CD4-positive, alpha-beta memory T cell (primary cell): ENCODE results near the gene CYRIA. TPM values are rescaled to one million over a fixed set of nuclear protein-coding genes. Genes with fewer than 3 reads are reported as not detected.

ENCODE experiments used
- CTCF ChIA-PET: fragments of 350-600 bp; sonication (Branson Sonifier 250); formaldehyde crosslinking; loops from one replicate; lab custom pipeline; 2021; ENCODE audit warnings: inconsistent platforms; ENCODE audit not compliant: partially characterized antibody; lab: Charles Lee
- POLR2A ChIA-PET: fragments of 350-600 bp; sonication (Branson Sonifier 250); formaldehyde crosslinking; loops from one replicate; lab custom pipeline; 2021; ENCODE audit not compliant: partially characterized antibody; lab: Charles Lee
- DNase-seq, 5 donors: peaks; one replicate each; pipeline versions ENCODE4 v3.0.0 to v3.0.0-alpha.2; 2020 to 2022; ENCODE audit warnings: mixed read lengths in 1 of 5
- H3K27ac ChIP-seq: one replicate; pipeline ENCODE4 v1.7.0; 2013; ENCODE audit warnings: low read depth, low read length
- H3K27me3 ChIP-seq: 2 replicates; pipeline ENCODE4 v1.7.0; 2013; ENCODE audit warnings: mild to moderate bottlenecking, low read length, moderate library complexity; ENCODE audit not compliant: insufficient read depth
- H3K36me3 ChIP-seq: 2 replicates; pipeline ENCODE4 v1.7.0; 2013; ENCODE audit warnings: mild to moderate bottlenecking, low read length, moderate library complexity; ENCODE audit not compliant: insufficient read depth
- H3K4me1 ChIP-seq: 2 replicates; pipeline ENCODE4 v1.7.0; 2013; ENCODE audit warnings: mild to moderate bottlenecking, low read length, moderate library complexity; ENCODE audit not compliant: insufficient read depth
- H3K4me3 ChIP-seq, 2 donors: one replicate each; pipeline ENCODE4 v1.7.0; 2013; ENCODE audit warnings: low read length in 2 of 2, mild to moderate bottlenecking in 1 of 2
- H3K9me3 ChIP-seq, 2 donors: one replicate each; pipeline ENCODE4 v1.7.0; 2013; ENCODE audit warnings: low read length in 2 of 2, control low read depth in 1 of 2; ENCODE audit not compliant: control insufficient read depth in 1 of 2
- H3K27ac Mint-ChIP-seq, 7 donors: one replicate each; pipeline ENCODE4 v1.8.0; 2020 to 2021; ENCODE audit warnings: mixed read lengths in 7 of 7, mild to moderate bottlenecking in 6 of 7, inconsistent platforms in 3 of 7, moderate library complexity in 3 of 7
- H3K27me3 Mint-ChIP-seq, 2 donors: one replicate each; pipeline ENCODE4 v1.8.0; 2020 to 2021; ENCODE audit warnings: mixed read lengths in 2 of 2
- H3K36me3 Mint-ChIP-seq, 2 donors: one replicate each; pipeline ENCODE4 v1.8.0; 2020 to 2021; ENCODE audit warnings: mixed read lengths in 2 of 2, inconsistent platforms in 1 of 2, mild to moderate bottlenecking in 1 of 2
- H3K4me1 Mint-ChIP-seq, 4 donors: one replicate each; pipeline ENCODE4 v1.8.0; 2020 to 2021; ENCODE audit warnings: mixed read lengths in 4 of 4, mild to moderate bottlenecking in 1 of 4
- H3K4me3 Mint-ChIP-seq, 8 donors: one replicate each; pipeline ENCODE4 v1.8.0; 2020 to 2021; ENCODE audit warnings: mixed read lengths in 8 of 8, mild to moderate bottlenecking in 7 of 8, moderate library complexity in 6 of 8, inconsistent platforms in 3 of 8
- H3K9me3 Mint-ChIP-seq, 8 donors: one replicate each; pipeline ENCODE4 v1.8.0; 2020 to 2021; ENCODE audit warnings: mixed read lengths in 8 of 8, mild to moderate bottlenecking in 5 of 8, inconsistent platforms in 3 of 8, moderate library complexity in 1 of 8
- intact Hi-C: fragments of 100-400 bp; cut with micrococcal nuclease; formaldehyde crosslinking; loops from one replicate; pipeline ENCODE4 v1.15.1; 2023
- polyA plus RNA-seq, 2 donors: library from polyadenylated mRNA; unstranded; fragments of 300-500 nt; fragmentation: Illumina TruSeq; gene quantifications; one replicate each; pipeline ENCODE4 v1.2.3, GENCODE V29; 2021
- total RNA-seq, 2 experiments: library from RNA; stranded (reverse); gene quantifications; one replicate each; pipeline ENCODE4 v1.2.3, GENCODE V29; 2021

CYRIA gene
- total and polyA plus RNA-seq, 4 experiments from 2014 or later: 0.11 to 0.32 (median 0.18) TPM; not detected in 1

DNA sequence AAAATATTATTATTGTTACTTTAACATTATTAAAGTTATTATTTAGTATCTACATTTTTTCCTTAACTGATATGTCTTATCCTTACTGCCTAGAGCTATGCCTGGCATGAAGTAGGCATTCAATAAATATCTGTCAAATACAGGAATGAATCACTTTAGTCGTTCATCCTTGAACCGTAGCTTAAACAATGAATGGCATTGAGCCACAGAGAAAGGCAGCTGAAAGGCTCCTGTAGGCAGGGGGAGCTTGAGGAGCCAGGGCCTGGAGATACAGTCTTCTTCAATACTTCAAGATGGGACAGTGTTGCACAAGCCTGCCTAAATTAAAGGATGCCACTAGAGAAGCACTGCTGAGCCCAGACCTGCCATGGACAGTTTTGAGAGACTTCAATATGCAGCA, 22.5 kb downstream of the CYRIA start:
- no peak for DNase-seq
- H3K27me3 Mint-ChIP-seq: peaks cover 1 to 2% of the 10 kb centered on the region in 2 donors
- no peak overlapping the region for H3K27ac Mint-ChIP-seq
- no peaks in the 10 kb centered on the region for H3K27me3 ChIP-seq
- H3K4me3 Mint-ChIP-seq: no peak overlapping the region
- POLR2A ChIA-PET: no interaction called here
- H3K4me1 Mint-ChIP-seq: peaks cover 4 to 13% (median 12%) of the 10 kb centered on the region in 4 donors
- no peak overlapping the region for H3K4me3 ChIP-seq
- H3K36me3 ChIP-seq: no peaks in the 10 kb centered on the region
- H3K27ac ChIP-seq: no peak overlapping the region
- CTCF ChIA-PET: no interaction called here
- H3K9me3 ChIP-seq: no peaks in the 10 kb centered on the region
- H3K9me3 Mint-ChIP-seq: no peaks in the 10 kb centered on the region
- H3K36me3 Mint-ChIP-seq: no peaks in the 10 kb centered on the region
- H3K4me1 ChIP-seq: peaks cover 5% of the 10 kb centered on the region
- intact Hi-C loops: no loop called here

DNA sequence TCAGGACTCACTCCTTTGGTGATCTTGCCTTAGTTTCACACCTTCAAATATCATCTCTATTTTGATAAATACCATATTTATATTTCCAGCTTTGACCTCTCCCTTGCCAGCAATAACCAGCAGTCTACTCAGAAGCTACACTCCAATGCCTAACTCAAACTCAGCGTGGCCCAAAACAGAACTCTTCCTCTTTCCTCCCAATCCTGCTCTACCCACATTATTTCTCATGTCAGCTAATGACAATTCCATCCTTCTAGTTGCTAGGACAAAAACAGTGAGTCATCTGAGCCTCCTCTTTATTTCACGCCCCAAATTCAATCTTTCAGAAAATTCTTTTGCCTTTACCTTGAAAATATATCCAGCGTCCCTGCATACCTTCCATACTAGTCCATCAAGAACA, 23.5 kb downstream of the CYRIA start:
- Mint-ChIP-seq H3K4me1 (peaks cover 4 to 20% (median 16%) of the 10 kb centered on the region in 4 donors), H3K36me3 (no peaks in the 10 kb centered on the region), H3K4me3 (no peak overlapping the region), H3K27me3 (peaks cover 1 to 2% of the 10 kb centered on the region in 2 donors), H3K9me3 (peaks cover 0 to 2% (median 0%) of the 10 kb centered on the region in 8 donors), H3K27ac (no peak overlapping the region)
- Histone ChIP-seq H3K4me1 (peaks cover 8% of the 10 kb centered on the region), H3K36me3 (no peaks in the 10 kb centered on the region), H3K27ac (no peak overlapping the region), H3K4me3 (no peak overlapping the region), H3K27me3 (no peaks in the 10 kb centered on the region), H3K9me3 (no peaks in the 10 kb centered on the region)
- intact Hi-C loops: no loop called here
- DNase-seq: no peak
- POLR2A ChIA-PET: no interaction called here
- CTCF ChIA-PET: no interaction called here

DNA sequence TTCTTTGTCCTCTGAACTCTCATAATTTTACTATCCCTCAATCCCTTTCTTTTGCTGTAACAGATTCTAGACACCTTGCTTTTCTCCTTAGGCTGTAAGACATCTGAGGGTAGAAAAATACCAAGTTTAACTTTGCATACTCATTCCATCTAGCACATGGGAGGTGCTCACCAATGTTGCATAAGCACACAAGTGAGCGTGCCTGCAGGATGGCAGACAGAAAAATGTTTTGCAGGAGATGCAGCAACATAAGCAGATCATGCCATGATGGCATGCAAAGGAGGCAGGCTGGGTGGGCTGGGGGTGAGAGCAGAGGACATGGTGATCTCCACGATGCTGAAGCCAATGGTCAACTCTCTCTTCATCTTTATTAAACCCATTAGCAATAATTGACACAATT, 24.1 kb downstream of the CYRIA start:
- Histone ChIP-seq H3K9me3 (no peaks in the 10 kb centered on the region), H3K4me1 (peaks cover 8% of the 10 kb centered on the region), H3K27ac (no peak overlapping the region), H3K36me3 (no peaks in the 10 kb centered on the region), H3K27me3 (no peaks in the 10 kb centered on the region), H3K4me3 (no peak overlapping the region)
- Mint-ChIP-seq H3K4me1 (peaks cover 4 to 20% (median 16%) of the 10 kb centered on the region in 4 donors), H3K9me3 (peaks cover 0 to 2% (median 0%) of the 10 kb centered on the region in 8 donors), H3K36me3 (no peaks in the 10 kb centered on the region), H3K4me3 (no peak overlapping the region), H3K27me3 (peaks cover 1 to 2% of the 10 kb centered on the region in 2 donors), H3K27ac (no peak overlapping the region)
- intact Hi-C loops: no loop called here
- ChIA-PET POLR2A (no interaction called here), CTCF (no interaction called here)
- DNase-seq: no peak

DNA sequence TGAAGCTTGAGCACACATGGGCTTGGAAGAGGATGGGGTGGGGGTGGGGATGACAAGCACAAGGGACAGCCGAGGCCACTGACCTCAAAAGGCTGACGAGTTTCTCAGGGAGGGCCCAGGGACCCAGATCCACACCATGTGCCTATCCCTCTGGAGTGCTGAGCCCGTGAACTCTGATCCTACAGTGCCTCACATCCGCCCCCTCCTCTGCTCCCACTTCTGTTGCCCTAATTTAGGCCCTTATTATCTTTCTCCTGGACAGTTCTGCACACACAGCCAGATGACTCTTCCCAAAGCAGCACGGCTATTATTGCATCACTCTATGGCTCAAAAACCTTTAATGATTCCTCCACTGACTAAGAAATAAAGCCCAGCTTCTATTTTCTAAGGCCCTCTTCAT, 24.8 kb downstream of the CYRIA start:
- no peak for DNase-seq
- peaks cover 4 to 20% (median 16%) of the 10 kb centered on the region in 4 donors for H3K4me1 Mint-ChIP-seq
- peaks cover 1 to 2% of the 10 kb centered on the region in 2 donors for H3K27me3 Mint-ChIP-seq
- no peak overlapping the region for H3K27ac Mint-ChIP-seq
- CTCF ChIA-PET: no interaction called here
- Histone ChIP-seq H3K27ac (no peak overlapping the region), H3K4me3 (no peak overlapping the region), H3K4me1 (peaks cover 8% of the 10 kb centered on the region), H3K36me3 (no peaks in the 10 kb centered on the region), H3K9me3 (no peaks in the 10 kb centered on the region), H3K27me3 (no peaks in the 10 kb centered on the region)
- POLR2A ChIA-PET: no interaction called here
- no peaks in the 10 kb centered on the region for H3K36me3 Mint-ChIP-seq
- no peak overlapping the region for H3K4me3 Mint-ChIP-seq
- H3K9me3 Mint-ChIP-seq: peaks cover 0 to 2% (median 0%) of the 10 kb centered on the region in 8 donors
- intact Hi-C loops: no loop called here

DNA sequence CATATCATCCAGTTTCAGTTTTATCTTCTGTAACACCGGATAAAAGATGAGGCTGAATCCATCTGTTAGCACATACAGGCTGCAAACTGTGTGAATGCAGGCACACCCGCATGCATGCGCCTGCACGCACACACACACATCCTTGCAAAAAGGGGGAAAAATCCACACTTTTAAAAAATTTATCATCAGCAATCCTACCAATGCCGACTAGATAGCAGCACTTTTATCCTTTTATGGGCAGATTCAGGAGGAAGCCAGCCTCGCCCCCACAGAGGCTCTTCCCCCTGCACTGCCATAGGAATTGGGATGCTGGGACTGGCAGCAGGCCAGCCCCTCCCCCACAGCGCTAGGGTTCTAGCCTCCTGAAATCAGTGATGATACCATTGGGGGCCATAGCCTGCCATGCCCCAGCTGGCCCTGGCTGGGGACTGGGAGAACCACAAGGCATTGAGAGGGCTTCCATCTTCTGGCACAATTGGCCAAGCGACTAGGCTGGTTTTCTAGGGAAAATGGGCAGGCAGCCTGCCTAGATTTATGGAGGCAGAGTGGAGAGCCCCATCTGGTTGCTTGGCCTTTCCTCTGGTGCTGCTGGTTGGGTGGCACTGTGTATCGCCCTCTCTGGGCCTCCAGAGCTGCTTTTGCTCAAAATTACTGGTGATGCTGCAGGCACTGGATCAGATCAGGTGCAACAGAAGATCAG, 25.5 kb downstream of the CYRIA start:
- Histone ChIP-seq H3K4me1 (peaks cover 8% of the 10 kb centered on the region), H3K36me3 (no peaks in the 10 kb centered on the region)

GRCh38 chr2:16639431-16639830, 26.2 kb downstream of the CYRIA start:
- no peak for DNase-seq
- H3K4me3 Mint-ChIP-seq: no peak overlapping the region
- CTCF ChIA-PET: no interaction called here
- intact Hi-C loops: no loop called here
- Histone ChIP-seq H3K27ac (no peak overlapping the region), H3K36me3 (no peaks in the 10 kb centered on the region), H3K4me1 (peaks cover 8% of the 10 kb centered on the region), H3K9me3 (no peaks in the 10 kb centered on the region), H3K27me3 (no peaks in the 10 kb centered on the region), H3K4me3 (no peak overlapping the region)
- POLR2A ChIA-PET: no interaction called here
- H3K9me3 Mint-ChIP-seq: peaks cover 0 to 2% (median 0%) of the 10 kb centered on the region in 8 donors
- H3K4me1 Mint-ChIP-seq: peaks cover 4 to 21% (median 18%) of the 10 kb centered on the region in 4 donors
- H3K27me3 Mint-ChIP-seq: peaks cover 2 to 3% of the 10 kb centered on the region in 2 donors
- H3K36me3 Mint-ChIP-seq: no peaks in the 10 kb centered on the region
- peak overlapping the region in 1 of 7 donors; percentile 30 for H3K27ac Mint-ChIP-seq

More for the DNA sequence above, 25.5 kb downstream of the CYRIA start:
- Mint-ChIP-seq H3K4me3 (no peak overlapping the region), H3K9me3 (peaks cover 0 to 2% (median 0%) of the 10 kb centered on the region in 8 donors), H3K36me3 (no peaks in the 10 kb centered on the region), H3K4me1 (peaks cover 4 to 21% (median 18%) of the 10 kb centered on the region in 4 donors), H3K27me3 (peaks cover 1 to 2% of the 10 kb centered on the region in 2 donors), H3K27ac (no peak overlapping the region)
- ChIA-PET CTCF (no interaction called here), POLR2A (no interaction called here)
- Histone ChIP-seq H3K27ac (no peak overlapping the region), H3K9me3 (no peaks in the 10 kb centered on the region), H3K4me3 (no peak overlapping the region), H3K27me3 (no peaks in the 10 kb centered on the region)
- no peak for DNase-seq
- intact Hi-C loops: no loop called here

- Histone ChIP-seq H3K27me3 (no peaks in the 10 kb centered on the region), H3K36me3 (no peaks in the 10 kb centered on the region), H3K9me3 (no peaks in the 10 kb centered on the region), H3K4me3 (no peak overlapping the region), H3K4me1 (peaks cover 8% of the 10 kb centered on the region), H3K27ac (no peak overlapping the region)
- Mint-ChIP-seq H3K9me3 (peaks cover 0 to 2% (median 0%) of the 10 kb centered on the region in 8 donors), H3K27me3 (peaks cover 2 to 3% of the 10 kb centered on the region in 2 donors), H3K4me1 (peaks cover 4 to 21% (median 18%) of the 10 kb centered on the region in 4 donors), H3K4me3 (peak overlapping the region in 2 of 8 donors; percentile 3 to 49), H3K36me3 (no peaks in the 10 kb centered on the region), H3K27ac (peak overlapping the region in 1 of 7 donors; percentile 30)
- ChIA-PET POLR2A (no interaction called here), CTCF (no interaction called here)
- DNase-seq: no peak
- intact Hi-C loops: no loop called here
Measured at GRCh38 chr2:16638946-16639345, 26.7 kb downstream of the CYRIA start.
